ENCODE data around the gene STK38L.

- TF ChIP-seq, protein P1, sequence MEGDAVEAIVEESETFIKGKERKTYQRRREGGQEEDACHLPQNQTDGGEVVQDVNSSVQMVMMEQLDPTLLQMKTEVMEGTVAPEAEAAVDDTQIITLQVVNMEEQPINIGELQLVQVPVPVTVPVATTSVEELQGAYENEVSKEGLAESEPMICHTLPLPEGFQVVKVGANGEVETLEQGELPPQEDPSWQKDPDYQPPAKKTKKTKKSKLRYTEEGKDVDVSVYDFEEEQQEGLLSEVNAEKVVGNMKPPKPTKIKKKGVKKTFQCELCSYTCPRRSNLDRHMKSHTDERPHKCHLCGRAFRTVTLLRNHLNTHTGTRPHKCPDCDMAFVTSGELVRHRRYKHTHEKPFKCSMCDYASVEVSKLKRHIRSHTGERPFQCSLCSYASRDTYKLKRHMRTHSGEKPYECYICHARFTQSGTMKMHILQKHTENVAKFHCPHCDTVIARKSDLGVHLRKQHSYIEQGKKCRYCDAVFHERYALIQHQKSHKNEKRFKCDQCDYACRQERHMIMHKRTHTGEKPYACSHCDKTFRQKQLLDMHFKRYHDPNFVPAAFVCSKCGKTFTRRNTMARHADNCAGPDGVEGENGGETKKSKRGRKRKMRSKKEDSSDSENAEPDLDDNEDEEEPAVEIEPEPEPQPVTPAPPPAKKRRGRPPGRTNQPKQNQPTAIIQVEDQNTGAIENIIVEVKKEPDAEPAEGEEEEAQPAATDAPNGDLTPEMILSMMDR (IDR thresholded peaks at IDR 0.05) = no peak
- TF ChIP-seq POLR2A (IDR thresholded peaks at IDR 0.05) = no peak
Measured at GRCh38 chr12:27324530-27324929, 80.4 kb downstream of the STK38L start.

Measured in testis (tissue), 2 donors.